Measurements from ENCODE around the gene LPIN1. TPM values are rescaled to one million over a fixed set of nuclear protein-coding genes. Genes with fewer than 3 reads are reported as not detected.
"Not testable (repeated sequence)": the region's sequence is repeated elsewhere in the genome, so short reads cannot be mapped to it uniquely, and the experiment has no call there.

Gene LPIN1
- total and polyA plus RNA-seq, 5 donors from 2014 or later = 20.3 to 94.9 (median 26.6) TPM

GRCh38 chr2:11731214-11731984, 15.0 kb upstream of the LPIN1 start:
- not testable (repeated sequence) for H3K36me3 ChIP-seq (ENCODE audit: control insufficient read depth, insufficient read depth, low read length); H3K4me3 Mint-ChIP-seq
- H3K27me3 Mint-ChIP-seq = peaks cover 56% of the 10 kb centered on the region

GRCh38 chr2:11732587-11732986, 13.8 kb upstream of the LPIN1 start:
- DNase-seq (no peak), ATAC-seq (ENCODE audit: low read depth in 2 of 2) (no peak)
- Mint-ChIP-seq H3K27ac (no peak overlapping the region), H3K4me1 (peaks cover 0 to 6% (median 4%) of the 10 kb centered on the region in 4 donors), H3K27me3 (peaks cover 52% of the 10 kb centered on the region), H3K36me3 (no peaks in the 10 kb centered on the region), H3K4me3 (no peak overlapping the region), H3K9me3 (peaks cover 0 to 2% (median 0%) of the 10 kb centered on the region in 7 donors)
- Histone ChIP-seq H3K4me3 (ENCODE audit: low read depth, low read length) (no peak overlapping the region), H3K4me1 (ENCODE audit: control insufficient read depth, insufficient read depth, low read length, poor library complexity, severe bottlenecking) (no peaks in the 10 kb centered on the region), H3K36me3 (ENCODE audit: control insufficient read depth, insufficient read depth, low read length) (no peaks in the 10 kb centered on the region), H3K27ac (ENCODE audit: insufficient read depth, low read length, poor library complexity, severe bottlenecking) (no peak overlapping the region), H3K27me3 (ENCODE audit: control insufficient read depth, insufficient read depth, low read length) (peaks cover 5% of the 10 kb centered on the region), H3K9me3 (ENCODE audit: control insufficient read depth in 2 of 2, low read length in 2 of 2) (no peaks in the 10 kb centered on the region)

More at GRCh38 chr2:11731214-11731984, 15.0 kb upstream of the LPIN1 start:
- H3K4me1 ChIP-seq (ENCODE audit: control insufficient read depth, insufficient read depth, low read length, poor library complexity, severe bottlenecking); DNase-seq; H3K4me1 Mint-ChIP-seq; H3K27me3 ChIP-seq (ENCODE audit: control insufficient read depth, insufficient read depth, low read length); H3K27ac ChIP-seq (ENCODE audit: insufficient read depth, low read length, poor library complexity, severe bottlenecking); H3K4me3 ChIP-seq (ENCODE audit: low read depth, low read length); ATAC-seq (ENCODE audit: low read depth in 2 of 2); H3K9me3 ChIP-seq (ENCODE audit: control insufficient read depth in 2 of 2, low read length in 2 of 2); H3K9me3 Mint-ChIP-seq; H3K27ac Mint-ChIP-seq; H3K36me3 Mint-ChIP-seq: not testable (repeated sequence)

DNA sequence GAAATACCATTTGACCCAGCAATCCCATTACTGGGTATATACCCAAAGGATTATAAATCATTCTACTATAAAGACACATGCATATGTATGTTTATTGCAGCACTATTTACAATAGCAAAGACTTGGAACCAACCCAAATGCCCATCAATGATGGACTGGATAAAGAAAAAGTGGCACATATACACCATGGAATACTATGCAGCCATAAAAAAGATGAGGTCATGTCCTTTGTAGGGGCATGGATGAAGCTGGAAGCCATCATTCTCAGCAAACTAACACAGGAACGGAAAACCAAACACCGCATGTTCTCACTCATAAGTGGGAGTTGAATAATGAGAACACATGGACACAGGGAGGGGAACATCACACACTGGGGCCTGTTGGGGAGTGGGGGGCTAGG, 8.6 kb upstream of the LPIN1 start:
- H3K4me3 ChIP-seq (ENCODE audit: low read depth, low read length); ATAC-seq (ENCODE audit: low read depth in 2 of 2); H3K27me3 ChIP-seq (ENCODE audit: control insufficient read depth, insufficient read depth, low read length); H3K27ac Mint-ChIP-seq; H3K36me3 ChIP-seq (ENCODE audit: control insufficient read depth, insufficient read depth, low read length); H3K4me1 ChIP-seq (ENCODE audit: control insufficient read depth, insufficient read depth, low read length, poor library complexity, severe bottlenecking); H3K9me3 ChIP-seq (ENCODE audit: control insufficient read depth in 2 of 2, low read length in 2 of 2); DNase-seq; H3K27ac ChIP-seq (ENCODE audit: insufficient read depth, low read length, poor library complexity, severe bottlenecking); H3K4me3 Mint-ChIP-seq; H3K4me1 Mint-ChIP-seq; H3K9me3 Mint-ChIP-seq; H3K36me3 Mint-ChIP-seq: not testable (repeated sequence)
- H3K27me3 Mint-ChIP-seq = peaks cover 16% of the 10 kb centered on the region

DNA sequence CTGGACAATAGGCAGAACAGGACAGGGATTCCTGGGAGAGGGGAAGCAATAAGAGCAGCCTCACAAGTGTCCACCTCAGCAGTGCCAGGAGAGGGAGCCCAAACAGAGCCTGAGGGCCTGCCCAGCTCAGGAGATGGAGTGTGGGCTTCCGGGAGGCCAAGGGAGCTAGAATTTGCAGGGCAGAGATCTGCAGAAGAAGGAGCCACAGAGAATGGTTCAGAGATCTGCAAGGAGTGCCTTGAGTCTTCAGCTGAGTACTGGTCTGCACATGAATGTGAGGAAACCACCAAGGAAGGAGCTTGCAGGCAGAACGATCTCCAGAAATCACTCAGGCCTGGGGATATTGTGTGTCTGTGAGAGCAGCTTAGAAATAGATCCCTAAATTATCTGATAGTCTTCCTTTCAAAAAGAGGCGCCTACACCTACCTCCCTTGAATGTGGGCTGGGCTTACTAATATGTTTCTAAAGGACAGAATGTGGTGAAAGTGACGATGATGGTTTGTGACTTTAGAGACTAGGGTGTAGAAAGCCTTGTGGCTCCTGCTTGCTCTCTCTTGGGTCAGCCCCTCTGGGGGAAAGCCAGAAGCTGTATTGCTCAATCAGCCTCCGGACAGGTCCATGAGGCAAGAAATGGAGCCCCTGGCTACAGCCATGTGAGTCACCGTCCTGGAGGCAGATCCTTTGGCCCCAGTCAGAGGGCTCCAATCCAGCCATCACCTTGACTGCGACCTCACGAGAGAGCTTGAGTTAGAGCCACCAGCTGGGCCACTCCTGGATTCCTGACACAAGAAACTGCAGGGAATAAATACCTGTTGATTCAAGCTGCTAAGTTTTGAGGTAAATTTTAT, 7.6 kb upstream of the LPIN1 start:
- Mint-ChIP-seq H3K27me3 (peaks cover 8% of the 10 kb centered on the region), H3K4me3 (peak overlapping the region in 1 of 4 donors; percentile 26), H3K27ac (peak overlapping the region in 1 of 3 donors; percentile 84), H3K36me3 (no peaks in the 10 kb centered on the region), H3K9me3 (no peaks in the 10 kb centered on the region), H3K4me1 (peaks cover 0 to 13% (median 7%) of the 10 kb centered on the region in 4 donors)
- Histone ChIP-seq H3K4me3 (ENCODE audit: low read depth, low read length) (no peak overlapping the region), H3K9me3 (ENCODE audit: control insufficient read depth in 2 of 2, low read length in 2 of 2) (no peaks in the 10 kb centered on the region), H3K27ac (ENCODE audit: insufficient read depth, low read length, poor library complexity, severe bottlenecking) (no peak overlapping the region), H3K27me3 (ENCODE audit: control insufficient read depth, insufficient read depth, low read length) (peaks cover 3% of the 10 kb centered on the region), H3K4me1 (ENCODE audit: control insufficient read depth, insufficient read depth, low read length, poor library complexity, severe bottlenecking) (peaks cover 9% of the 10 kb centered on the region), H3K36me3 (ENCODE audit: control insufficient read depth, insufficient read depth, low read length) (no peaks in the 10 kb centered on the region)
- ATAC-seq (ENCODE audit: low read depth in 2 of 2) = peak; percentile 66 to 75
- peak in 2 of 3 donors; percentile 23 to 45 for DNase-seq

DNA sequence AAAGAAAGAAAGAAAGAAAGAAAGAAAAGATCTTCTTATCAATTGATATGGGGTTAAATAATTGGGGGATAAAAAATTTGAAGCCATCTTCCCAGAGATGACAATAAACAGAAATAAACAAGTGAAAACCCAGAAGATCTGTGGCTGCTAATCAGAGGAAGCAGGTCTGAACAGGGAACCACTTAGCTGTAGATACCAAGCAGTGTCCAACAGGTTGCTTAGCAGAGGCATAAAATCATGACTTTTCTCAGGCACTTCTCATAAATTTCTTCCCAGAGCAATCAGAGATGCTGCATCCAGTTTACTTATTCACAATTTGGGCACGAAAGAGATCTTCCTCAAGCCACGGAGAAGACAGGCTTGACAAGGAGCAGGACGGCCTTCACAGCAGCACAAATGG, 5.7 kb upstream of the LPIN1 start:
- Histone ChIP-seq H3K4me1 (ENCODE audit: control insufficient read depth, insufficient read depth, low read length, poor library complexity, severe bottlenecking) (peaks cover 28% of the 10 kb centered on the region), H3K9me3 (ENCODE audit: control insufficient read depth in 2 of 2, low read length in 2 of 2) (no peaks in the 10 kb centered on the region), H3K27me3 (ENCODE audit: control insufficient read depth, insufficient read depth, low read length) (no peaks in the 10 kb centered on the region), H3K27ac (ENCODE audit: insufficient read depth, low read length, poor library complexity, severe bottlenecking) (no peak overlapping the region), H3K4me3 (ENCODE audit: low read depth, low read length) (no peak overlapping the region), H3K36me3 (ENCODE audit: control insufficient read depth, insufficient read depth, low read length) (no peaks in the 10 kb centered on the region)
- Mint-ChIP-seq H3K4me3 (peak overlapping the region in 1 of 4 donors; percentile 47), H3K4me1 (peaks cover 9 to 31% (median 16%) of the 10 kb centered on the region in 4 donors), H3K36me3 (no peaks in the 10 kb centered on the region), H3K27me3 (peaks cover 3% of the 10 kb centered on the region), H3K27ac (peak overlapping the region in 2 of 3 donors; percentile 23 to 48), H3K9me3 (no peaks in the 10 kb centered on the region)
- DNase-seq (no peak), ATAC-seq (ENCODE audit: low read depth in 2 of 2) (no peak)

DNA sequence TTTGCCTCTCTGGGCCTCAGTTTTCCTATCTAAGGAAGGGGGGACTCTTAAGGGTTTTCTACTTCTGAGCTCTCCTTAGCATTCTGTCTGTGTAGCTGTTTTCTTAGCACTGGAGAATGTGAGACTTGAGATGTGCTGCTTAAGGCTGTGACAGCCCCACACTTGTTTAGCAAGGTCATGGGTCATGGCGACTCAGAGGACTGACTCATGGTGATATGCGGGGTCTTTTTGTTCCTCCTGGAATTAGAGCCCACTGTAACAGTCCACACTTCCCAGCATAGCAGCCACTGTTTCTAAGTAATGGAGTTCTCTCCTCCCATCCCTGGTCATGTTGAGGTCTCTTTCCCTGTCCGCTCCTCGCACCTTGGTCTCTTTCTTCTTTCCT, 4.1 kb upstream of the LPIN1 start:
- Mint-ChIP-seq H3K36me3 (no peaks in the 10 kb centered on the region), H3K4me1 (peaks cover 9 to 39% (median 17%) of the 10 kb centered on the region in 4 donors), H3K27me3 (no peaks in the 10 kb centered on the region), H3K27ac (no peak overlapping the region), H3K4me3 (peak overlapping the region in 2 of 4 donors; percentile 21 to 58), H3K9me3 (peaks cover 0 to 1% (median 0%) of the 10 kb centered on the region in 7 donors)
- Histone ChIP-seq H3K4me3 (ENCODE audit: low read depth, low read length) (no peak overlapping the region), H3K9me3 (ENCODE audit: control insufficient read depth in 2 of 2, low read length in 2 of 2) (no peaks in the 10 kb centered on the region), H3K4me1 (ENCODE audit: control insufficient read depth, insufficient read depth, low read length, poor library complexity, severe bottlenecking) (peaks cover 40% of the 10 kb centered on the region), H3K27ac (ENCODE audit: insufficient read depth, low read length, poor library complexity, severe bottlenecking) (no peak overlapping the region), H3K36me3 (ENCODE audit: control insufficient read depth, insufficient read depth, low read length) (no peaks in the 10 kb centered on the region), H3K27me3 (ENCODE audit: control insufficient read depth, insufficient read depth, low read length) (no peaks in the 10 kb centered on the region)
- DNase-seq (no peak), ATAC-seq (ENCODE audit: low read depth in 2 of 2) (no peak)

GRCh38 chr2:11742702-11743357, 3.6 kb upstream of the LPIN1 start:
- ATAC-seq (ENCODE audit: low read depth in 2 of 2) = no peak
- Mint-ChIP-seq H3K9me3 (peaks cover 0 to 1% (median 0%) of the 10 kb centered on the region in 7 donors), H3K27ac (no peak overlapping the region), H3K4me3 (peak overlapping the region in 1 of 4 donors; percentile 58), H3K27me3 (no peaks in the 10 kb centered on the region), H3K4me1 (peaks cover 9 to 42% (median 22%) of the 10 kb centered on the region in 4 donors), H3K36me3 (no peaks in the 10 kb centered on the region)
- Histone ChIP-seq H3K27me3 (ENCODE audit: control insufficient read depth, insufficient read depth, low read length) (no peaks in the 10 kb centered on the region), H3K36me3 (ENCODE audit: control insufficient read depth, insufficient read depth, low read length) (no peaks in the 10 kb centered on the region), H3K9me3 (ENCODE audit: control insufficient read depth in 2 of 2, low read length in 2 of 2) (no peaks in the 10 kb centered on the region), H3K4me1 (ENCODE audit: control insufficient read depth, insufficient read depth, low read length, poor library complexity, severe bottlenecking) (peaks cover 45% of the 10 kb centered on the region), H3K27ac (ENCODE audit: insufficient read depth, low read length, poor library complexity, severe bottlenecking) (no peak overlapping the region), H3K4me3 (ENCODE audit: low read depth, low read length) (no peak overlapping the region)
- DNase-seq = no peak
